Ureter (tissue), 1 donor: Measurements from ENCODE around the gene ITIH5. TPM values are rescaled to one million over a fixed set of nuclear protein-coding genes. Genes with fewer than 3 reads are reported as not detected.
"Not testable (repeated sequence)": the region's sequence is repeated elsewhere in the genome, so short reads cannot be mapped to it uniquely, and the experiment has no call there.

Experiments
- DNase-seq: peaks from one replicate; pipeline ENCODE4 v3.0.0-alpha.2; 2020; ENCODE audit warnings: low spot score
- total RNA-seq: library from RNA; stranded (reverse); gene quantifications from one replicate; pipeline ENCODE4 v1.2.4, GENCODE V29; 2023
- donor health status: DM: yes; HTN: yes; CAD: no.

The ITIH5 gene
- total RNA-seq, 1 donor from 2014 or later, result 25.5 TPM

- peak; percentile 87 for DNase-seq
Measured at GRCh38 chr10:7687228-7687907, 20.6 kb upstream of the ITIH5 start.

GRCh38 chr10:7686351-7687171 is 19.8 kb upstream of the ITIH5 start:
- DNase-seq, result no peak

GRCh38 chr10:7680078-7680477 is 13.3 kb upstream of the ITIH5 start:
- not testable (repeated sequence) for DNase-seq

- DNase-seq, result no peak
Measured at GRCh38 chr10:7679256-7679655, 12.5 kb upstream of the ITIH5 start.

GRCh38 chr10:7672341-7673134 is 5.8 kb upstream of the ITIH5 start:
- DNase-seq, result no peak

GRCh38 chr10:7670157-7670556 is 3.4 kb upstream of the ITIH5 start:
- DNase-seq, result no peak

GRCh38 chr10:7667262-7668141 is 736 bp upstream of the ITIH5 start:
- no peak for DNase-seq

GRCh38 chr10:7665767-7666166 is 999 bp downstream of the ITIH5 start:
- no peak for DNase-seq

GRCh38 chr10:7664707-7665106 is 2.1 kb downstream of the ITIH5 start:
- no peak for DNase-seq

GRCh38 chr10:7662522-7662921 is 4.2 kb downstream of the ITIH5 start:
- no peak for DNase-seq

- DNase-seq, result no peak
Measured at GRCh38 chr10:7659560-7659959, 7.2 kb downstream of the ITIH5 start.

GRCh38 chr10:7657552-7657951 is 9.2 kb downstream of the ITIH5 start:
- no peak for DNase-seq

GRCh38 chr10:7657079-7657478 is 9.7 kb downstream of the ITIH5 start:
- DNase-seq, result not testable (repeated sequence)

- DNase-seq, result no peak
Measured at GRCh38 chr10:7651853-7652470, 14.8 kb downstream of the ITIH5 start.

- no peak for DNase-seq
Measured at GRCh38 chr10:7649673-7650300, 17.0 kb downstream of the ITIH5 start.

- no peak for DNase-seq
Measured at GRCh38 chr10:7647062-7647664, 19.6 kb downstream of the ITIH5 start.

GRCh38 chr10:7642491-7643011 is 24.2 kb downstream of the ITIH5 start:
- no peak for DNase-seq

GRCh38 chr10:7635408-7636125 is 31.2 kb downstream of the ITIH5 start:
- DNase-seq, result no peak
